Activated CD8-positive, alpha-beta memory T cell treated with anti-CD3 and anti-CD28 coated beads for 4 hours (primary cell): ENCODE results near the gene MEGF6.

ENCODE experiments used
- DNase-seq, 2 donors: peaks; one replicate each; pipeline ENCODE4 v3.0.0-alpha.2; 2020; ENCODE audit warnings: low read depth in 2 of 2

The MEGF6 gene

GRCh38 chr1:3645666-3646355, 34.5 kb upstream of the MEGF6 start:
- no peak for DNase-seq

GRCh38 chr1:3645247-3645646, 33.9 kb upstream of the MEGF6 start:
- no peak for DNase-seq

- no peak for DNase-seq
Observed at GRCh38 chr1:3644273-3644672, 33.0 kb upstream of the MEGF6 start.

- no peak for DNase-seq
Observed at GRCh38 chr1:3642919-3643675, 31.8 kb upstream of the MEGF6 start.

- no peak for DNase-seq
Observed at GRCh38 chr1:3641816-3642215, 30.5 kb upstream of the MEGF6 start.

GRCh38 chr1:3641046-3641760, 29.9 kb upstream of the MEGF6 start:
- no peak for DNase-seq

- no peak for DNase-seq
Observed at GRCh38 chr1:3640121-3640837, 29.0 kb upstream of the MEGF6 start.

- no peak for DNase-seq
Observed at GRCh38 chr1:3639397-3639911, 28.1 kb upstream of the MEGF6 start.

- DNase-seq, result no peak
Observed at GRCh38 chr1:3638676-3639075, 27.4 kb upstream of the MEGF6 start.

GRCh38 chr1:3638027-3638426, 26.7 kb upstream of the MEGF6 start:
- DNase-seq, result no peak

GRCh38 chr1:3636531-3636930, 25.2 kb upstream of the MEGF6 start:
- no peak for DNase-seq

- DNase-seq, result no peak
Observed at GRCh38 chr1:3636080-3636479, 24.8 kb upstream of the MEGF6 start.

- no peak for DNase-seq
Observed at GRCh38 chr1:3634059-3634800, 22.9 kb upstream of the MEGF6 start.

- no peak for DNase-seq
Observed at GRCh38 chr1:3633344-3634058, 22.2 kb upstream of the MEGF6 start.

- no peak for DNase-seq
Observed at GRCh38 chr1:3632716-3633343, 21.5 kb upstream of the MEGF6 start.

- no peak for DNase-seq
Observed at GRCh38 chr1:3632298-3632697, 21.0 kb upstream of the MEGF6 start.

- DNase-seq, result no peak
Observed at GRCh38 chr1:3631320-3632260, 20.3 kb upstream of the MEGF6 start.

- no peak for DNase-seq
Observed at GRCh38 chr1:3630914-3631313, 19.6 kb upstream of the MEGF6 start.

- no peak for DNase-seq
Observed at GRCh38 chr1:3630161-3630611, 18.9 kb upstream of the MEGF6 start.
